Mesodermal cell (in vitro differentiated cells): ENCODE data around the gene ZNF20. TPM values are rescaled to one million over a fixed set of nuclear protein-coding genes. Genes with fewer than 3 reads are reported as not detected.

Experiments used
- H3K27ac ChIP-seq: 2 replicates; pipeline ENCODE4 v1.7.0; 2013; ENCODE audit warnings: mild to moderate bottlenecking, low read depth, low read length, moderate library complexity; ENCODE audit not compliant: severe bottlenecking
- H3K36me3 ChIP-seq: 2 replicates; pipeline ENCODE4 v1.7.1; 2013; ENCODE audit warnings: mild to moderate bottlenecking, low read length, moderate library complexity; ENCODE audit not compliant: control insufficient read depth, insufficient read depth
- H3K4me1 ChIP-seq: one replicate; pipeline ENCODE4 v1.7.1; 2013; ENCODE audit warnings: mild to moderate bottlenecking, low read length; ENCODE audit not compliant: insufficient read depth, control insufficient read depth, poor library complexity, severe bottlenecking
- H3K4me3 ChIP-seq: 2 replicates; pipeline ENCODE4 v1.7.0; 2013; ENCODE audit warnings: low read length, control low read depth, mild to moderate bottlenecking; ENCODE audit not compliant: insufficient read depth, poor library complexity, severe bottlenecking; ENCODE audit errors: extremely low read depth
- H3K9me3 ChIP-seq: 2 replicates; pipeline ENCODE4 v1.7.1; 2013; ENCODE audit warnings: mild to moderate bottlenecking, low read length, moderate library complexity; ENCODE audit not compliant: control insufficient read depth
- WGBS, 2 experiments: methylation state at CpG; one replicate each; pipeline ENCODE4 v1.1.5; 2013; ENCODE audit warnings: missing lambda C conversion rate in 2 of 2; ENCODE audit not compliant: insufficient coverage in 2 of 2; 5-methylcytosine and 5-hydroxymethylcytosine counted together
- polyA plus RNA-seq, 2 experiments: library from polyadenylated mRNA; stranded (reverse); fragments of 50-300 nt; gene quantifications; one replicate each; pipeline ENCODE4 v1.2.3, GENCODE V29; 2013

Gene ZNF20
- polyA plus RNA-seq (2013, experiment 1 of 2), result 2.9 TPM
- 5.8 TPM for polyA plus RNA-seq (2013, experiment 2 of 2)

- 24 to 32% methylated on average over 41 to 49 of the region's 49 CpGs for WGBS, 2 experiments
- Histone ChIP-seq H3K27ac (peak within 1 kb of the TSS; percentile 99), H3K4me1 (no peaks in the 10 kb centered on the region), H3K9me3 (peaks cover 32% of the 10 kb centered on the region), H3K36me3 (peaks cover 72% of the 10 kb centered on the region), H3K4me3 (peak within 1 kb of the TSS; percentile 70)
Measured at GRCh38 chr19:12139885-12140544, at the start of gene ZNF20. ZNF20 (minus strand) TSS chr19:12140350; CDS start chr19:12140182, 168 bp downstream.

- WGBS, 2 experiments, result 93 to 100% methylated on average over 5 to 6 of the region's 6 CpGs
- Histone ChIP-seq H3K9me3 (peaks cover 81% of the 10 kb centered on the region), H3K27ac (no peak overlapping the region), H3K36me3 (peaks cover 85% of the 10 kb centered on the region), H3K4me3 (no peak overlapping the region), H3K4me1 (no peaks in the 10 kb centered on the region)
Measured at GRCh38 chr19:12187625-12188024, 47.5 kb upstream of the ZNF20 start.

GRCh38 chr19:12180377-12180776 lies 40.2 kb upstream of the ZNF20 start:
- WGBS, 2 experiments, result 100% methylated on average over 1 of the region's 3 CpGs

GRCh38 chr19:12166626-12167025 lies 26.5 kb upstream of the ZNF20 start:
- no peak overlapping the region for H3K4me3 ChIP-seq
- H3K27ac ChIP-seq, result no peak overlapping the region
- no peaks in the 10 kb centered on the region for H3K9me3 ChIP-seq
- no peaks in the 10 kb centered on the region for H3K4me1 ChIP-seq
- peaks cover 36% of the 10 kb centered on the region for H3K36me3 ChIP-seq
- WGBS, 2 experiments, result 91% methylated on average over 1 of the region's 1 CpG; no CpG with 5 or more reads in 1 of the 2 experiments

More at GRCh38 chr19:12180377-12180776, 40.2 kb upstream of the ZNF20 start:
- Histone ChIP-seq H3K36me3 (peaks cover 49% of the 10 kb centered on the region), H3K4me3 (no peak overlapping the region), H3K9me3 (peaks cover 63% of the 10 kb centered on the region), H3K4me1 (no peaks in the 10 kb centered on the region), H3K27ac (no peak overlapping the region)

GRCh38 chr19:12163826-12164225 lies 23.7 kb upstream of the ZNF20 start:
- Histone ChIP-seq H3K4me1 (no peaks in the 10 kb centered on the region), H3K9me3 (no peaks in the 10 kb centered on the region), H3K4me3 (peak overlapping the region; percentile 85), H3K36me3 (peaks cover 23% of the 10 kb centered on the region), H3K27ac (peak overlapping the region; percentile 98)
- 15% methylated on average over 2 of the region's 2 CpGs; no CpG with 5 or more reads in 1 of the 2 experiments for WGBS, 2 experiments

GRCh38 chr19:12162882-12163806 lies 23.0 kb upstream of the ZNF20 start, which contains the start of gene ZNF136:
ZNF136 (plus strand) TSS chr19:12163096; CDS start chr19:12163204, 108 bp downstream.
- Histone ChIP-seq H3K4me3 (peak within 1 kb of the TSS; percentile 85), H3K36me3 (peaks cover 22% of the 10 kb centered on the region), H3K4me1 (no peaks in the 10 kb centered on the region), H3K9me3 (no peaks in the 10 kb centered on the region), H3K27ac (peak within 1 kb of the TSS; percentile 98)
- WGBS, 2 experiments, result 0% methylated on average over 37 to 40 of the region's 57 CpGs

- WGBS, 2 experiments, result 0 to 47% methylated on average over 1 to 3 of the region's 8 CpGs
- H3K9me3 ChIP-seq, result no peaks in the 10 kb centered on the region
- peaks cover 22% of the 10 kb centered on the region for H3K36me3 ChIP-seq
- H3K4me3 ChIP-seq, result peak overlapping the region; percentile 85
- peak overlapping the region; percentile 98 for H3K27ac ChIP-seq
- no peaks in the 10 kb centered on the region for H3K4me1 ChIP-seq
Measured at GRCh38 chr19:12162513-12162881, 22.3 kb upstream of the ZNF20 start.

- Histone ChIP-seq H3K9me3 (no peaks in the 10 kb centered on the region), H3K4me1 (no peaks in the 10 kb centered on the region), H3K4me3 (no peak overlapping the region), H3K36me3 (peaks cover 4% of the 10 kb centered on the region), H3K27ac (no peak overlapping the region)
- 94 to 95% methylated on average over 17 to 18 of the region's 25 CpGs for WGBS, 2 experiments
Measured at GRCh38 chr19:12159773-12160414, 19.7 kb upstream of the ZNF20 start.

- H3K36me3 ChIP-seq, result peaks cover 30% of the 10 kb centered on the region
- H3K4me3 ChIP-seq, result peak within 1 kb of the TSS; percentile 96
- no peaks in the 10 kb centered on the region for H3K4me1 ChIP-seq
- peak within 1 kb of the TSS; percentile 94 for H3K27ac ChIP-seq
- H3K9me3 ChIP-seq, result peaks cover 24% of the 10 kb centered on the region
- WGBS, 2 experiments, result 0 to 1% methylated on average over 51 to 52 of the region's 58 CpGs
Measured at GRCh38 chr19:12156223-12157058, 16.3 kb upstream of the ZNF20 start, which contains the start of gene ZNF625. ZNF625 (minus strand) TSS chr19:12156734; CDS start chr19:12156558, 176 bp downstream.
